CD4-positive, CD25-positive, alpha-beta regulatory T cell (primary cell): ENCODE data around the gene CLC. TPM values are rescaled to one million over a fixed set of nuclear protein-coding genes. Genes with fewer than 3 reads are reported as not detected.

Source experiments
- ATAC-seq, 2 donors: fragments of 150-1000 bp; cut with Tn5 transposase; one replicate each; pipeline ENCODE4 v1.10.0; 2021; ENCODE audit warnings: low read depth in 2 of 2, moderate number of reproducible peaks in 2 of 2, moderate library complexity in 1 of 2
- DNase-seq, 3 donors: peaks; one replicate each; pipeline versions ENCODE4 v3.0.0 to v3.0.0-alpha.2; 2012 to 2022; ENCODE audit warnings: mixed read lengths in 1 of 3
- H3K27ac ChIP-seq: one replicate; pipeline ENCODE4 v1.7.0; 2013; ENCODE audit warnings: mild to moderate bottlenecking, low read length; ENCODE audit not compliant: insufficient read depth, poor library complexity, severe bottlenecking
- H3K27me3 ChIP-seq: one replicate; pipeline ENCODE4 v1.7.0; 2013; ENCODE audit warnings: low read length; ENCODE audit not compliant: control insufficient read depth, insufficient read depth
- H3K36me3 ChIP-seq: one replicate; pipeline ENCODE4 v1.7.0; 2013; ENCODE audit warnings: mild to moderate bottlenecking, low read length, moderate library complexity; ENCODE audit not compliant: control insufficient read depth, insufficient read depth
- H3K4me1 ChIP-seq: 2 replicates; pipeline ENCODE4 v1.7.0; 2013; ENCODE audit warnings: mild to moderate bottlenecking, low read length; ENCODE audit not compliant: insufficient read depth, control insufficient read depth, poor library complexity, severe bottlenecking
- H3K4me3 ChIP-seq: one replicate; pipeline ENCODE4 v1.7.0; 2013; ENCODE audit warnings: low read depth, mild to moderate bottlenecking, low read length, moderate library complexity
- H3K9me3 ChIP-seq, 2 experiments: 1 replicate in 1 of 2; 2 replicates in 1 of 2; pipeline ENCODE4 v1.7.0; 2013; ENCODE audit warnings: low read length in 2 of 2, mild to moderate bottlenecking in 1 of 2, moderate library complexity in 1 of 2; ENCODE audit not compliant: control insufficient read depth in 2 of 2
- H3K27ac Mint-ChIP-seq, 3 donors: one replicate each; pipeline ENCODE4 v1.8.0; 2020 to 2022; ENCODE audit warnings: mild to moderate bottlenecking in 3 of 3, mixed read lengths in 3 of 3, moderate library complexity in 2 of 3
- H3K27me3 Mint-ChIP-seq: one replicate; pipeline ENCODE4 v1.8.0; 2022; ENCODE audit warnings: mild to moderate bottlenecking, mixed read lengths
- H3K36me3 Mint-ChIP-seq: one replicate; pipeline ENCODE4 v1.8.0; 2020; ENCODE audit warnings: mixed read lengths
- H3K4me1 Mint-ChIP-seq, 4 donors: one replicate each; pipeline ENCODE4 v1.8.0; 2020 to 2022; ENCODE audit warnings: mixed read lengths in 4 of 4, mild to moderate bottlenecking in 1 of 4
- H3K4me3 Mint-ChIP-seq, 4 donors: one replicate each; pipeline ENCODE4 v1.8.0; 2020 to 2022; ENCODE audit warnings: mild to moderate bottlenecking in 4 of 4, mixed read lengths in 4 of 4, moderate library complexity in 3 of 4
- H3K9me3 Mint-ChIP-seq, 7 donors: one replicate each; pipeline ENCODE4 v1.8.0; 2020 to 2022; ENCODE audit warnings: mixed read lengths in 7 of 7, mild to moderate bottlenecking in 3 of 7, moderate library complexity in 2 of 7
- polyA plus RNA-seq, 4 donors: library from polyadenylated mRNA; unstranded; fragments of 300-500 nt; fragmentation: Illumina TruSeq; gene quantifications; one replicate each; pipeline ENCODE4 v1.2.3, GENCODE V29; 2021
- total RNA-seq: library from RNA; stranded (reverse); gene quantifications from one replicate; pipeline ENCODE4 v1.2.3, GENCODE V29; 2022

CLC gene
- total and polyA plus RNA-seq, 5 donors from 2014 or later, result 2.9 TPM; not detected in 4

DNA sequence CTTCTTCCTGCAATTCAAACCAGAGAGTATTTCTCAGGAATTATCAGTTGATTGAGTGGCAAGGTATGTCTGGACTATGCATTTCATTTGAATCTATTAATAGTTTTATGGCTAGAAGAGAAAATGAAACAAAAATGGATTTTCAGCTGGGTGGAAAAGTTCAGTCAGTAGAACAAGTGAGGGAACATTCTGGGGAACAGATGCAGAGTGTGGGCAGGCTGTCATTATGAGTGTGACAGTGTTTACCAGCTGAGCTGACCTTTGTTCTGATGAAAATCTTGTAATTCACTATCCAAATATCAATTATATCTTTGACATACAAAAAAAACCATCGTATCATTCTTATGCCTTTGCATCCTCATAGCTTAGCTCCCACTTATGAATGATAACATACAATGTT, 2.6 kb upstream of the CLC start:
- H3K36me3 Mint-ChIP-seq, result no peaks in the 10 kb centered on the region
- no peaks in the 10 kb centered on the region for H3K36me3 ChIP-seq
- peaks cover 8% of the 10 kb centered on the region for H3K27me3 ChIP-seq
- H3K27ac ChIP-seq, result no peak overlapping the region
- H3K27me3 Mint-ChIP-seq, result peaks cover 35% of the 10 kb centered on the region
- no peaks in the 10 kb centered on the region for H3K9me3 ChIP-seq
- no peaks in the 10 kb centered on the region for H3K4me1 ChIP-seq
- DNase-seq, result peak in 1 of 3 donors; percentile 33
- H3K9me3 Mint-ChIP-seq, result peaks cover 0 to 2% (median 0%) of the 10 kb centered on the region in 7 donors
- no peak overlapping the region for H3K4me3 ChIP-seq
- ATAC-seq, result no peak
- peak overlapping the region in 1 of 4 donors; percentile 15 for H3K4me3 Mint-ChIP-seq
- H3K27ac Mint-ChIP-seq, result no peak overlapping the region
- H3K4me1 Mint-ChIP-seq, result peaks cover 0 to 10% (median 7%) of the 10 kb centered on the region in 4 donors

DNA sequence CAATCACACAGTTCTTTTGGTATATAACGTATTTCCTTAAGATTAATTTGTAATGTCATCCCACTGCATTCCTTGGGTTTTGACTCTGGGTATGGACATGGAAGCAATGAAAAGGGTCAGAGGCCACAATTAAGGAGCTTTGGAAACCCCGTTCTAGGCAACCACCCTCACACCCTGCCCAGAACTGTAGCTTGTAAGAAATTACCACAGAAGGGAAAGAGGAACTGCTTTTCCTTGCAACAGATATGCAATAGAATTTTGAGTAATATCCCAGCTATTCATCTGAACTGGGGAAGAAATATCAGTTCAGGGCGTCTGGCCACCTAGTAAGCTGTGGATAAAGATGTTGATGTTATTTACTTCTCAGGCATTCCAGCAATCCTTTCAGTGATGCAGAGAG, 985 bp upstream of the CLC start:
- ATAC-seq, result no peak
- Mint-ChIP-seq H3K4me1 (peaks cover 0 to 10% (median 7%) of the 10 kb centered on the region in 4 donors), H3K4me3 (no peak overlapping the region), H3K36me3 (no peaks in the 10 kb centered on the region), H3K27ac (no peak overlapping the region), H3K9me3 (peaks cover 0 to 2% (median 0%) of the 10 kb centered on the region in 7 donors), H3K27me3 (peaks cover 25% of the 10 kb centered on the region)
- Histone ChIP-seq H3K27ac (no peak overlapping the region), H3K9me3 (no peaks in the 10 kb centered on the region), H3K36me3 (no peaks in the 10 kb centered on the region), H3K4me1 (no peaks in the 10 kb centered on the region), H3K27me3 (peaks cover 3% of the 10 kb centered on the region), H3K4me3 (no peak overlapping the region)
- no peak for DNase-seq

DNA sequence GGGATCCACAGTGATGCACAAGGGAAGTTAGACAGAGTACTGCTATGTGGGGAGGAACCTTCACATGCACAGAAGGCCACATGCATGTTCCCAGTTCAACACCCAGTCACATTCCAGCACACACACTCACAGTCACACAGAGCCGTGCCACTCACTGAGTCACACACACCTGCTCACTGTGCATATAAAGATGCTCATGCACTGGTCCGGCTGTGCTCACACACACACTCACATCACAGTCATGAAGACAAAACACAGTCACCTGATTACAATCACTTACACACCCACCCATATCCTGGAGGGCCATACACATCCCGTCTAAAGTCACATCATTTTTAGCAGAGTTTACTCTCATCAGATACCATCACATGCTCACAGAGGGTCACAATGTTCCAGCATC, 478 bp downstream of the CLC start:
- H3K4me1 Mint-ChIP-seq, result peaks cover 0 to 10% (median 7%) of the 10 kb centered on the region in 4 donors
- ATAC-seq (no peak), DNase-seq (peak in 1 of 3 donors; percentile 45)
- peaks cover 17% of the 10 kb centered on the region for H3K27me3 Mint-ChIP-seq
- no peaks in the 10 kb centered on the region for H3K36me3 Mint-ChIP-seq
- peak overlapping the region in 2 of 3 donors; percentile 9 to 48 for H3K27ac Mint-ChIP-seq
- no peaks in the 10 kb centered on the region for H3K4me1 ChIP-seq
- H3K4me3 Mint-ChIP-seq, result no peak overlapping the region
- peaks cover 2% of the 10 kb centered on the region for H3K27me3 ChIP-seq
- H3K4me3 ChIP-seq, result no peak overlapping the region
- H3K9me3 ChIP-seq, result no peaks in the 10 kb centered on the region
- no peaks in the 10 kb centered on the region for H3K36me3 ChIP-seq
- H3K9me3 Mint-ChIP-seq, result peaks cover 0 to 2% (median 0%) of the 10 kb centered on the region in 7 donors
- H3K27ac ChIP-seq, result no peak overlapping the region

DNA sequence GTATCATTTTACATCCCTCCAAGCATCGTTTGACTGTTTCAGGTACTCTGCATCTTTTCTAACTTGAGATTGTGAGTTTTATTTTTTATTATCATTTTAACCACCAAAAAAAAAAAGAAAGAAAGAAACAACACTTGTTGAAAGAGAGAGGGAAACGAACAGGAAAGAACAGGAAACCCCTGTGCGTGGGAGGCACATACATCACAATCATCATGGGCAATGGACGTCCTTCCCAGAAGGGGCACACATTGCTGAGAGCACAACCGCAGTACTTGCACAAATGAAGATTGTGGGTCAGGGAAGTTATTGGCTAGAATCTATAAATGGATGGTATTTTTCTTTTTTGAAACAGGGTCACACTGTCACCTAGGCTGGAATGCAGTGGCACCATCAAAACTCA, 1.7 kb downstream of the CLC start:
- Mint-ChIP-seq H3K4me1 (peaks cover 0 to 10% (median 7%) of the 10 kb centered on the region in 4 donors), H3K27ac (no peak overlapping the region), H3K4me3 (no peak overlapping the region), H3K9me3 (peaks cover 0 to 1% (median 0%) of the 10 kb centered on the region in 7 donors), H3K36me3 (no peaks in the 10 kb centered on the region), H3K27me3 (peaks cover 13% of the 10 kb centered on the region)
- Histone ChIP-seq H3K9me3 (no peaks in the 10 kb centered on the region), H3K27ac (no peak overlapping the region), H3K4me1 (no peaks in the 10 kb centered on the region), H3K4me3 (no peak overlapping the region), H3K36me3 (no peaks in the 10 kb centered on the region), H3K27me3 (peaks cover 6% of the 10 kb centered on the region)
- ATAC-seq (no peak), DNase-seq (no peak)

DNA sequence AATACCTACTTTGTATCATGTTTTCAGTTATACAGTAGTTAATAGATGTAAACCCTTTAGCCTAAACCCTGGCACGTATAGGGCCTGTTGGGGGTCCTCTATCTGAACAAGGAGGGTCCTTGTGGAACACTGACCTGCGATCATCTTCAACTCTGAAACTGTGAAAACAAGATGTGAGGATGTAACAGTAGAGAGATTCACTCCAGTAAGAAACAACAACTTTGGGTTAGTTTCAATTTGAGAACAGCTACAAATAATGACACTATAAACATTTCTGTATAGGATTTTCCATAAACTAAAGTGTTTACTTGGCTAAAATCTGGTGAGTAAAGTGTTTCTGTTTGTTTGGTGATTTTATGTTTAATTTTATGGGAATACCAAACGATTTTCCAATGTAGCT, 2.1 kb downstream of the CLC start:
- no peaks in the 10 kb centered on the region for H3K4me1 ChIP-seq
- DNase-seq (no peak), ATAC-seq (no peak)
- Mint-ChIP-seq H3K4me1 (peaks cover 0 to 10% (median 7%) of the 10 kb centered on the region in 4 donors), H3K27me3 (peaks cover 15% of the 10 kb centered on the region), H3K27ac (no peak overlapping the region), H3K9me3 (peaks cover 0 to 1% (median 0%) of the 10 kb centered on the region in 7 donors), H3K36me3 (no peaks in the 10 kb centered on the region), H3K4me3 (no peak overlapping the region)
- H3K27me3 ChIP-seq, result peaks cover 6% of the 10 kb centered on the region
- no peaks in the 10 kb centered on the region for H3K36me3 ChIP-seq
- no peaks in the 10 kb centered on the region for H3K9me3 ChIP-seq
- no peak overlapping the region for H3K4me3 ChIP-seq
- H3K27ac ChIP-seq, result no peak overlapping the region

DNA sequence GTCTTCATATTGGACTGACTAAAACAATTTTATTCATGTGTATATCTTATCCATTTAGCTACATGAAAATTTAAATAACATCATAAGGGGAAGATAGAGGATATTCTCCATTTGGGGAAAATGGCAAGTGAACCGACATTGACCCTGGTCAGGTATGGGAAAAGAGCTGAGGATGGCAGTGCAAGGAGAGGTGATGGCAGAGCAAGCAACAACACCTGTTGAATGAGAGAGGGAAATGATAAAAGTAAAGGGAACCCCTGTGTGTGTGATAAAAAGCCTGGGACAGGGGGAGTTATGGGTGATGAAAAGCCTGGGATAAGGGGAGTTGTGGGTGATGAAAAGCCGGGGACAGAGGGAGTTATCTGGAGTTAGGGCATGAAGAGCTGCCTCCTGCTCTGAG, 4.0 kb downstream of the CLC start:
- no peak for ATAC-seq
- Histone ChIP-seq H3K4me3 (no peak overlapping the region), H3K27ac (no peak overlapping the region), H3K9me3 (no peaks in the 10 kb centered on the region), H3K27me3 (peaks cover 6% of the 10 kb centered on the region), H3K4me1 (no peaks in the 10 kb centered on the region), H3K36me3 (no peaks in the 10 kb centered on the region)
- no peak for DNase-seq
- Mint-ChIP-seq H3K9me3 (peaks cover 0 to 1% (median 0%) of the 10 kb centered on the region in 7 donors), H3K27ac (no peak overlapping the region), H3K4me1 (peaks cover 0 to 4% (median 0%) of the 10 kb centered on the region in 4 donors), H3K27me3 (peaks cover 8% of the 10 kb centered on the region), H3K4me3 (no peak overlapping the region), H3K36me3 (no peaks in the 10 kb centered on the region)

DNA sequence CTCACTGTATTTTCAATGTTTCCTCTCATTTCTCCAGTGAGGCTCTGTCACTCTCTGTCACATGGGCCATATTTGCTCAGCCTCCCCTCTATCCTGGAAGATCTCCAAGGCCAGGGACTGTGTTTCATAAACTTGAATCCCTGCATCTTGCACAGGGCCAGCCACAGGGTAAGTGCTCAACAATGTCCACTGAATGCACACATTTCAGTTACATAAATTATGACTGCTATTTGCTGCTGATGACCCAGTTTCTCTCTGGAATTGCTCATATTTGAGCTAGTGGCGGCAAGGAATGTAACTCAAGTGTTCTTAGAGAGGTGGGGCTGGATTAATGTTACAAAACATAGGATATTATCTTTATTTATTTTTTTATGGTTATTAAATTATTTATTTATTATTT, 6.1 kb downstream of the CLC start:
- no peaks in the 10 kb centered on the region for H3K36me3 Mint-ChIP-seq
- no peak overlapping the region for H3K27ac Mint-ChIP-seq
- peaks cover 0 to 3% (median 0%) of the 10 kb centered on the region in 7 donors for H3K9me3 Mint-ChIP-seq

DNA sequence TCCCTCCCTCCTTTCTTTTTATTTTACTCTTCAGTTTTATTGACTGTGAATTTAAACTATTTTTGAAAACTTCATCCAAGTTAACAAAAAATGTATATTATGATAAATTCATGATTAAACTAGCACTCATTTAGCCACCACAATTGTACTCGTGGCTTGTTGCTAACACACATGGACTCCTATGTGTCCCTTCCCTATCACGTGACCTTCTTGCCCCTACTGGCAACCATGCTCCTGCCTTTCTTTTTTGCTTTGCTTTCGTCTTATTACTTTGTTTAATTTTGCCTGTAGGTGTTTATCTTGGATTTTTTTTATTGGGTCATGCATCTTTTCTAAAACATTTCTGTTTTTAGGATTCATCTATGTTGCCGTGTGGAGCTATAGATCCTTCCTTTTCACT, 8.2 kb downstream of the CLC start:
- Histone ChIP-seq H3K9me3 (no peaks in the 10 kb centered on the region), H3K4me3 (no peak overlapping the region), H3K4me1 (no peaks in the 10 kb centered on the region), H3K27ac (no peak overlapping the region), H3K27me3 (peaks cover 6% of the 10 kb centered on the region), H3K36me3 (no peaks in the 10 kb centered on the region)
- Mint-ChIP-seq H3K4me1 (no peaks in the 10 kb centered on the region), H3K4me3 (no peak overlapping the region), H3K9me3 (peaks cover 0 to 7% (median 0%) of the 10 kb centered on the region in 7 donors), H3K36me3 (no peaks in the 10 kb centered on the region), H3K27ac (peak overlapping the region in 1 of 3 donors; percentile 54), H3K27me3 (peaks cover 20% of the 10 kb centered on the region)
- ATAC-seq (no peak), DNase-seq (no peak)

More for the DNA sequence above, 6.1 kb downstream of the CLC start:
- Histone ChIP-seq H3K4me1 (no peaks in the 10 kb centered on the region), H3K27me3 (peaks cover 3% of the 10 kb centered on the region), H3K9me3 (no peaks in the 10 kb centered on the region), H3K4me3 (no peak overlapping the region), H3K36me3 (no peaks in the 10 kb centered on the region), H3K27ac (no peak overlapping the region)
- ATAC-seq (no peak), DNase-seq (no peak)
- Mint-ChIP-seq H3K4me3 (no peak overlapping the region), H3K27me3 (peaks cover 8% of the 10 kb centered on the region), H3K4me1 (no peaks in the 10 kb centered on the region)
